HG03354 (cell line): ENCODE measurements around the gene DHCR7.
A peak's percentile ranks its signal among the peaks of the same experiment; 100 is the strongest.

Experiments used
- ATAC-seq: cut with Tn5 transposase; IDR thresholded peaks from one replicate; pipeline ENCODE4 v1.9.1; 2021; ENCODE audit warnings: mild to moderate bottlenecking; ENCODE audit not compliant: unreplicated experiment, poor library complexity, severe bottlenecking

Gene DHCR7, protein sequence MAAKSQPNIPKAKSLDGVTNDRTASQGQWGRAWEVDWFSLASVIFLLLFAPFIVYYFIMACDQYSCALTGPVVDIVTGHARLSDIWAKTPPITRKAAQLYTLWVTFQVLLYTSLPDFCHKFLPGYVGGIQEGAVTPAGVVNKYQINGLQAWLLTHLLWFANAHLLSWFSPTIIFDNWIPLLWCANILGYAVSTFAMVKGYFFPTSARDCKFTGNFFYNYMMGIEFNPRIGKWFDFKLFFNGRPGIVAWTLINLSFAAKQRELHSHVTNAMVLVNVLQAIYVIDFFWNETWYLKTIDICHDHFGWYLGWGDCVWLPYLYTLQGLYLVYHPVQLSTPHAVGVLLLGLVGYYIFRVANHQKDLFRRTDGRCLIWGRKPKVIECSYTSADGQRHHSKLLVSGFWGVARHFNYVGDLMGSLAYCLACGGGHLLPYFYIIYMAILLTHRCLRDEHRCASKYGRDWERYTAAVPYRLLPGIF

DNA sequence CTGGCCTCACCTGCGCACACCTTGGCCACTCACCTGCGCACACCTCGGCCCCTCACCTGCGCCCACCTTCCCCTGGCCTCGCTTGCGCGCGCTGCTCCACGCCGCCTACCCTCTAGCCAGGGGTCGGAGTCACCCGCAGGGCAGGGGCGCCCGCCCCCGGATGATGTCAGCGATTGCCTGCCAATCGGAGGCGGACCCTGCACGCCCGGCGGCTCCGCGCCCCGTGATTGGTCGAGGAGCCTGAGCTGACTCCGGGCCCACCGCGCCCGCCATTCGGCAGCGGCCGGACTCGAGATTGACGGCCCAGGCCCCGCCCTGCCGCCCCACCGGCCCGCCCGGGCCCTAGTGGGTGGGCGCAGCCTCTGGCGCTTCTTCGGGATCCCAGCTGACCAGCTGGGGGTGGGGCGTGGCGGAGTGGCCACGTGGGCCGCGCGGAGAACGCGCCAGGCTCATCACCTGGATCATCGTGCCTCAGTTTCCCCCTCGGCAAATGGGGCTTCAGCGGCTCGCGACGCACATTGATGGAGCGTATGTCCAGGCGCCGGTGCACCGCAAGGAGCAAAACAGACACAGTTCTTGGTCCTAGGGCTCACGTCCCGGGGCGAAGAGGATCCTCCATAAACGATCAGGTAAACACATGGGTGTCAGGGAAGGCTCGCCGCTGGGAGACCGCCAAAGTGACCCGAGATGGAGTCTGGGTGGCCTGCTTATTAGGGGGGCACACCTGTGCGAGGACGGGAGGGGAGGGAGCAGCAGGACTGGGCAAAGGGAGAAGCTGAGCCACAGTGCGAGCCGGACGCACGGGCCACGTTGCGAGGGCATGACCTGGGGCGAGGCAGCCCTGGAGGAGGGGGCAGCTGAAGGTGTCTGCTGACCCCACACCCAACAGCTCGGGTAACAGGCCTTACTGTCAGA is at the start of gene DHCR7:
TSS of gene DHCR7 (minus strand) at position 137 of the 915 bp plus-strand sequence. CDS start 3,441 bp downstream, outside the sequence.
- ATAC-seq, result peak; percentile 84

- no peak for ATAC-seq
Measured at GRCh38 chr11:71496421-71496820, 48.2 kb upstream of the DHCR7 start.

DNA sequence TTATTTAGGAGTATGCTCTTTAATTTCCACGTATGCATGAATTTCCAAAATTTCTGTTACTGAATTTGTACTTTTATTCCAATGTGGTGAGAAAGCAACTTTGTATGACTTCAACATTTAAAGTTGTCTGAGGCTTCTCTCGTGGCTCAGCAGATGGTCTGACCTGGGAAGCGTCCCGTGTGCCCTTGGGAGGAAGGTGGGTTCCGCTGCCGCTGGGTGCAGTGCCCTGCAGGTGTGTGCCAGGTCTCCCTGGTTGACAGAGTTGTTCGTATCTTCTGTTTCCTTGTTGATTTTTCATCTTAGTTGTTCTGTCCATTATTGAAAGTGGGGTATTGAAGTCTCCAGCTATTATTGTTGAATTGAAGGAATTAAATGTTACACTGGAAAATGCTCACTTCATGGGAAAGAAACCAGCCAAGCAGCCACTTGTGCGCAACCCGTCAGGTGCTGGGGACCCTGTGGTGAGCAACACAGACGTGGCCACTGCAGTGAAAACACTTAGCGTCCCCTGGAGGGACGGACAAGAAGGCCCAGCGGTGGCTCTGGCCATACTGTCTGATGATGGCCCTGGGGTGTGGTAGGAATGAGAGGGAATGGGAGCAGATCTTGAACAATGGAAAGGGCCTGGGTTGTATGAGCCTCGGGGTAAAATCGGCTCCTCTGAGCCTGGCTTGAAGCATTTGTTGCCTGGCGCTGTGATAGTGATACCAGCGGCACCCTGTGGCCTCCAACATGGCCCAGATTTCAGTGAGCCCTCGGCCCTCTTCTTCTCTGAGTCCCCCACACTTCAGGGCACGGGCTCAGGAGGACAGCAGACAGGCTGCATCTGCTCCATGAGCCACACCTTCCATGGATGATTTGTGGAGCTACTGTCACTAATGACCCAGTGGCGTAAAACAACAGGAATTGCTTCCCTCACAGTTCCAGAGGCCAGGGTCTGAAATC is 47.4 kb upstream of the DHCR7 start:
- ATAC-seq, result no peak

DNA sequence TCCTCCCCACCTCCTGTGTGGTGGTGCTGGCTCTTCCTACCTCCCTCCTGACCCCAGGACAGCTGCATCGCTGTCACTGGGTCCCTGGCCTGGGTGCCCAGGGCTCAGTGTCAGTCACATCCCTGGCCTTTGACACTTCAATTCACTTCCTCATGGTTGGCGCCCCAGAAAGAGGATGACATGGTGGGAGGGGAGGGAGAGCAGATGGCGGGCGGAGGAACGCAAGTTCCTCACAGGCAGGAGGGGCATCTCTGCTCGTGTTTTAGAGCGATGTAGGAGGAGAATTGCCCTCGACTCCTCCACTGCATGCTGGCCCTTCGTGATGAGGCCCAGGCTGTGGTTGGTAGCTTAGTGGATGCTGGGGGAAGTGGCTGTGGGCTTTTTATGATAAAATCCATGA is 43.7 kb upstream of the DHCR7 start:
- no peak for ATAC-seq

DNA sequence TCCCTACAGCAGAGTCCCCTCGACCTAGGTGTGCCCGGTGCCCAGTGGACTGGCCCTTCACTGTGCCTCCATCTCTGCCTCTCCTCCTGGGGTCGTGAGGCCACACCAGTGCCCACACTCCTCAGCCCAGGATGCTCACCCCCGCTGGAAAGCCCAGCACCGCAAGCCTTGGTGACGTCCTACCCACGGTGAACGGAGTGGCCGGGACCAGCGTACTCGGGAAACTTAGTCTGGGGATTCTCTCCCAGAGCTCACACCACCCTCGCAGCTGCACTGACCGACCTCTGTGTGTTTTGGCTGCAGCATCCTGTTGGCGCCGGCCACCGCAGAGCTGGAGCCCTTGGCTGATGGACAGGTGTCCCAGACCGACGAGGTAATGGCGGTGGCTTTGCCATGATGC is 43.3 kb upstream of the DHCR7 start:
- ATAC-seq, result no peak

GRCh38 chr11:71490731-71491390 is 42.7 kb upstream of the DHCR7 start:
- ATAC-seq, result no peak

GRCh38 chr11:71490044-71490730 is 42.0 kb upstream of the DHCR7 start:
- no peak for ATAC-seq

DNA sequence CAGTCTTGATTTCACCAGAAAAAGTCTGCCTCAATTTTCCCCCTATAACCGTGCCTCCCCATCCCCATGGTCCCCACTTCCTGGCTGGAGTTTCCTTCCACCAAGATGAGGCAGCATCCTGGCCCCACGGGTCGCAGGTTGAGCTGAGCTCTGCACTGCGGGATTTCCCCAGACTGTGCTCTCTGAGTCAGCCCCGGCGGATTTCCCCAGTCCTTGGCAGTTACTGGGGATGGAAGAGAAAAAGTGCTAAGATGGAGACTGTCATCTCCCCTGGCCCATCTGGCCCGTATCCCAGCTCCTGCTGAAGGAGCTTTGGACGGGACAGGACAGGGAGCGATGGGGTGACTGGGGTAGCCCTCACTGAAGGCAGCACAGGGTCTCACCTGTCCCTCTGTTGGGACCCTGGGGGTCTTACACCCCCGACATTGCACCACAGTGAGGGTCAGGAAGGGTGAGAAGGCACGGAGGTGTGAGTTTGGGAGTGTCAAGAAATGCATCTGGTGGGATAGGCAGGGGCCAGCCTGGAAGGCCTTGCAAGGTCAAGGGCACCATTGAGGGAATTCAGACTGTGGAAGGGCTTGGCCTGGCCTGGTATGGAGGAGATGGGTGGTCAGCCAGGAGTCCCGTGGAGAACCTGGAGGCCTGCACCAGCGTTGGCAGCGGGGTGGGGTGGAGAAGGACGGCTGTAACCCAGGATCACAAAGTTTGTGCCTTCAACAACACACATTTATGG is 41.3 kb upstream of the DHCR7 start:
- no peak for ATAC-seq

GRCh38 chr11:71488681-71489270 is 40.6 kb upstream of the DHCR7 start:
- ATAC-seq, result no peak

DNA sequence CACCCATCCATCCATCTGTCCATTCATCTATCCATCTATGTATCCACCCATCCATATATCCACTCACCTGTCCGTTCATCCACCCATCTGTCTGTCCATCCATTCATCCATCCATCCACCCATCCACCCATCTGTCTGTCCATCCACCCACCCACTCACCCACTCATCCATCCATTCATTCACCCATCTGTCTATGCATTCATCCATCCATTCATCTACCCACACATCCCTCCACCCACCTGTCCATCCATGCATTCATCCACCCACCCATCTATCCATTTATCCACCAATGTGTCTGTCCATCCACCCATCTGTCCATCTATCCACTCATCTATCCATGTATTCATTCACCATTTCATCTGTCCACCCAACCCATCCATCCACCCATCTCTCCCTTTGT is 38.1 kb upstream of the DHCR7 start:
- ATAC-seq, result no peak

GRCh38 chr11:71485466-71485865 is 37.3 kb upstream of the DHCR7 start:
- no peak for ATAC-seq

DNA sequence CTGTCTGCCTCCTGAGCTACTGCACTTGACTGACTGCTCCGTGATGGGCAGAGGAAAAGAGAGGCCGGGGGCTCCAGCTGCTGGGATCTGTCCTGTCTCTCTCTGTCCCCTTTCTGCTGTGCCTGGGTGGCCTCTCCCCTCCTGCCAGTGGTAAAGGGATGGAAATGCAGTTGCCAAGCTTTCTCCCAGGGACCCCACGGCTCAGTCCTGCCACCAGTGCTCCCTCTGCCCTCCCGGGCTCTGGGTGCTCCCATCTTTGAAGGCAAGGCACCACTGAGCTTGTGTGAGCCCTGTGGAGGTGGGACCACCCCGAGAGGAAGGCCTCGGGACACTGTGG is 36.8 kb upstream of the DHCR7 start:
- ATAC-seq, result no peak

DNA sequence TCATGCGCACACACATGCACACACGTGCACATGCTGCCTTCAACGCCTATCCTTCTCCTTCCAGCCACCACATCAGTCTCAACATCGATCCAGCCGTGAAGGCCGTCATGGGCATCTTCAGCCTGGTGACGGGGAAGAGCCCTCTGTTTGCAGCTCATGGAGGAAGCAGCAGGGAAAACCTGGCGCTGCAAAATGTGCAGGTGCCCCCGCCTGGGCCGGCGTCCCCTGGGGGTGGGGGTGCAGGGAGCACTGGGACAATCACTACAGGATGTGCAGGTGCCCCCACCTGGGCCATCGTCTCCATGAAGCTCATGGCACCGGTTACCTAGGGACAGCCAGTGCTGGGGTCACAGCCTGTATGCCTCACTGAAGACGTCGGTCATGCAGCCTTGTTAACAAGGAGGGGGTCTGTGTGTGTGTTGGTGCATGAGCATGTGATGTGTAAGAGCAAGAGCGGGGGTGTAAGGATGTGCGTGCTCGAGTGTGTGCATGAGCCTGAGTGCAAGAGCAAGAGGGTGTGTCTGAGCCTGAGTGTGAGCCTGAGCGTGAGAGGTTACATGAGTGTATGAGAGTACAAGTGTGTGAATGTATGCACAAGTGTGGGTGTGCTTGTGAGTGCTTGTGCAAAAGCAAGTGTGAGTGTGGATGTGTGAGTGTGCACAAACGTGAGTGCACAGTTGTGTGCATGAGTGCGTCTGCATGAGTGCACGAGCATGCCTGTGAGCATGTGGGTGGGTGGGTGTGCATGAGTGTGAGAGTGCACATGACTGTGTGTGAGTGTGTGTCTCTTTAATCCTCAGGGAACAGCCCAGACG is 36.3 kb upstream of the DHCR7 start:
- ATAC-seq, result no peak

DNA sequence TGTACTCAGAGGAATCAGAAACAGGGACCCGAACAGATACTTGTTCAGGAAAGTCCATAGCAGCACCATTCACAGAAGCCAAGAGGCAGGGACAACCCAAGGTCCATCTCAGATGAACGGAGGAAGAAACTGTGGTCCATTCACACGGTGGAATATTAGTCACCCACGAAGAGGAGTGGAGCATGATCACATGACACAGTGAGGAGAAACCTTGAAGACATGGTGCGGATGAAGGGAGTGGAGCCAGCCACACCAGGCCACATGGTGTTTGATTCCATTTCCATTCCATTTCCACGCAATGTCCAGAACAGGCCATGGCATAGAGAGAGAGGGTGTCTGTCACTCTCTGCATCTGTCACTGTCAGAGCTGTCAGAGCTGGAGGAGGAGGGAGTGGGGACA is 35.5 kb upstream of the DHCR7 start:
- no peak for ATAC-seq

DNA sequence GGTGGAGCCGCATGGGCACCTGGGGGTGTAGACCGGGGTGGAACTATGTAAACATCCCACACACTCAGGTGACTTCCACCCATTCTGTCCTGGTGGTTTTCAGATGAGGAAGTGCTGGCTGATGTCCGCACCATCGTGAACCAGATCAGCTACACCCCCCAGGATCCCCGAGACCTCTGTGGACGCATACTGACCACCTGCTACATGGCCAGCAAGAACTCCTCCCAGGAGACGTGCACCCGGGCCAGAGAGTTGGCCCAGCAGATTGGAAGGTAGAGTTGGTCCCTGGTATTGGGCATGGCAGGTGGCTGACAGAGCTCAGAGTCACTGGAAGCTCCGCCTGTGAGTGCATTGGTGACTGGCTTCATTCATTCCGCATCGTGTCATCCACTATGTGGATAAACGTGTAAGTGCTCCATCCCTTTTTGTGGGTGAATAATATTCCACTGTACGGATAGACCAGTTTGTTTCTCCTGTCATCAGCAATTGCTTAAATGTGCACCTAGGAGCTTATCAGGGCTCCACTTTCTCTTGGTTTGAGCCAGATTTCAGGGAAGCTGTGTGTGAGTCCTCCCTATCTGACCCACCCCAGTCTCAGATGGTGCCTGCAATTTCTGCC is 34.7 kb upstream of the DHCR7 start:
- ATAC-seq, result no peak

GRCh38 chr11:71482216-71482615 is 34.0 kb upstream of the DHCR7 start:
- no peak for ATAC-seq
